Calu3 (cell line): ENCODE measurements around the gene SDF2. TPM values are rescaled to one million over a fixed set of nuclear protein-coding genes. Genes with fewer than 3 reads are reported as not detected.

Source experiments
- BruUV-seq: library from RNA; stranded (reverse); fragments of 400-500 nt; replicated peaks from 2 replicates; lab custom pipeline; 2021; lab: Mats Ljungman, UMichigan
- CTCF ChIA-PET: fragments of 300-600 bp; sonication (Branson Sonifier 250); formaldehyde crosslinking; loops from one replicate; lab custom pipeline; 2022; ENCODE audit warnings: antibody characterized with exemption; lab: Charles Lee
- DNase-seq: peaks from one replicate; pipeline ENCODE4 v3.0.0; 2022
- H3K27ac Mint-ChIP-seq: one replicate; pipeline ENCODE4 v1.8.0; 2022; ENCODE audit warnings: mixed read lengths; ENCODE audit not compliant: unreplicated experiment
- H3K27me3 Mint-ChIP-seq: one replicate; pipeline ENCODE4 v1.8.0; 2022; ENCODE audit warnings: mixed read lengths; ENCODE audit not compliant: unreplicated experiment
- H3K36me3 Mint-ChIP-seq: one replicate; pipeline ENCODE4 v1.8.0; 2022; ENCODE audit warnings: mild to moderate bottlenecking, moderate library complexity, mixed read lengths; ENCODE audit not compliant: insufficient read depth, unreplicated experiment
- H3K4me1 Mint-ChIP-seq: one replicate; pipeline ENCODE4 v1.8.0; 2022; ENCODE audit warnings: mild to moderate bottlenecking, low read depth, mixed read lengths; ENCODE audit not compliant: unreplicated experiment
- H3K4me3 Mint-ChIP-seq: one replicate; pipeline ENCODE4 v1.8.0; 2022; ENCODE audit warnings: mild to moderate bottlenecking, low read depth, moderate library complexity, mixed read lengths; ENCODE audit not compliant: unreplicated experiment
- H3K9me3 Mint-ChIP-seq: one replicate; pipeline ENCODE4 v1.8.0; 2022; ENCODE audit warnings: low read depth, mixed read lengths; ENCODE audit not compliant: unreplicated experiment
- CTCF ChIP-seq: fragments of 200-600 bp; IDR thresholded peaks from one replicate; pipeline ENCODE4 v1.8.0; 2022; ENCODE audit warnings: antibody characterized with exemption; ENCODE audit not compliant: unreplicated experiment
- intact Hi-C: fragments of 100-400 bp; cut with micrococcal nuclease; formaldehyde crosslinking; loops from one replicate; pipeline ENCODE4 v1.10.0; 2022; ENCODE audit not compliant: unreplicated experiment
- total RNA-seq: library from RNA; stranded (reverse); gene quantifications from 2 replicates; pipeline ENCODE4 v1.2.3, GENCODE V29; 2022

The SDF2 gene
- total RNA-seq, 1 experiment from 2014 or later, result 58.0 TPM

GRCh38 chr17:28616281-28616680 is 45.4 kb downstream of the SDF2 start:
- CTCF ChIA-PET, result no interaction called here
- no TSS peak for BruUV-seq
- Mint-ChIP-seq H3K27ac (no peak overlapping the region), H3K27me3 (no peaks in the 10 kb centered on the region), H3K4me3 (no peak overlapping the region), H3K9me3 (no peaks in the 10 kb centered on the region), H3K36me3 (peaks cover 11% of the 10 kb centered on the region), H3K4me1 (no peaks in the 10 kb centered on the region)
- no peak for TF ChIP-seq CTCF
- intact Hi-C loops, result no loop called here
- no peak for DNase-seq

GRCh38 chr17:28615260-28615940 is 46.3 kb downstream of the SDF2 start:
- CTCF ChIA-PET, result no interaction called here

GRCh38 chr17:28613931-28614381 is 47.8 kb downstream of the SDF2 start, which contains the start of gene RSKR:
TSS of gene RSKR (minus strand) at chr17:28614185. CDS start at chr17:28614161, 24 bp downstream.
- TF ChIP-seq CTCF, result no peak
- no peak within 1 kb of the TSS for H3K4me3 Mint-ChIP-seq
- intact Hi-C loops, result loop anchor here (5.0 kb wide), 1 partner anchor 122 kb away; no protein-coding TSS in a partner anchor
- peaks cover 10% of the 10 kb centered on the region for H3K36me3 Mint-ChIP-seq
- no peaks in the 10 kb centered on the region for H3K4me1 Mint-ChIP-seq
- no TSS peak for BruUV-seq
- H3K27ac Mint-ChIP-seq, result peak within 1 kb of the TSS; percentile 26
- H3K9me3 Mint-ChIP-seq, result no peaks in the 10 kb centered on the region
- no peak for DNase-seq
- CTCF ChIA-PET, result interaction anchor here (1.5 kb wide), 1 partner anchor 119 kb away, joined by 5 read pairs; no protein-coding TSS in a partner anchor
- no peaks in the 10 kb centered on the region for H3K27me3 Mint-ChIP-seq

More at GRCh38 chr17:28615260-28615940, 46.3 kb downstream of the SDF2 start:
- no TSS peak for BruUV-seq
- no peak overlapping the region for H3K27ac Mint-ChIP-seq
- no peak for DNase-seq
- no peaks in the 10 kb centered on the region for H3K27me3 Mint-ChIP-seq
- TF ChIP-seq CTCF, result no peak
- H3K4me1 Mint-ChIP-seq, result no peaks in the 10 kb centered on the region
- intact Hi-C loops, result no loop called here
- H3K4me3 Mint-ChIP-seq, result no peak overlapping the region
- H3K36me3 Mint-ChIP-seq, result peaks cover 11% of the 10 kb centered on the region
- no peaks in the 10 kb centered on the region for H3K9me3 Mint-ChIP-seq

- no peak overlapping the region for H3K27ac Mint-ChIP-seq
- DNase-seq, result peak; percentile 46
- H3K36me3 Mint-ChIP-seq, result peaks cover 11% of the 10 kb centered on the region
- no peaks in the 10 kb centered on the region for H3K27me3 Mint-ChIP-seq
- intact Hi-C loops, result loop anchor here (5.0 kb wide), 1 partner anchor 121 kb away; no protein-coding TSS in a partner anchor
- TF ChIP-seq CTCF, result peak; percentile 24
- CTCF ChIA-PET, result interaction anchor here (1.5 kb wide), 1 partner anchor 118 kb away, joined by 5 read pairs; no protein-coding TSS in a partner anchor
- no peak overlapping the region for H3K4me3 Mint-ChIP-seq
- no peaks in the 10 kb centered on the region for H3K4me1 Mint-ChIP-seq
- H3K9me3 Mint-ChIP-seq, result no peaks in the 10 kb centered on the region
- BruUV-seq, result no TSS peak
Observed at GRCh38 chr17:28612936-28613872, 48.5 kb downstream of the SDF2 start.
